GM19351 (cell line): ENCODE results near the gene HRH3.

Experiments used
- ATAC-seq: cut with Tn5 transposase; IDR thresholded peaks from one replicate; pipeline ENCODE4 v1.9.1; 2021; ENCODE audit warnings: mild to moderate bottlenecking, moderate library complexity; ENCODE audit not compliant: unreplicated experiment

HRH3 gene

DNA sequence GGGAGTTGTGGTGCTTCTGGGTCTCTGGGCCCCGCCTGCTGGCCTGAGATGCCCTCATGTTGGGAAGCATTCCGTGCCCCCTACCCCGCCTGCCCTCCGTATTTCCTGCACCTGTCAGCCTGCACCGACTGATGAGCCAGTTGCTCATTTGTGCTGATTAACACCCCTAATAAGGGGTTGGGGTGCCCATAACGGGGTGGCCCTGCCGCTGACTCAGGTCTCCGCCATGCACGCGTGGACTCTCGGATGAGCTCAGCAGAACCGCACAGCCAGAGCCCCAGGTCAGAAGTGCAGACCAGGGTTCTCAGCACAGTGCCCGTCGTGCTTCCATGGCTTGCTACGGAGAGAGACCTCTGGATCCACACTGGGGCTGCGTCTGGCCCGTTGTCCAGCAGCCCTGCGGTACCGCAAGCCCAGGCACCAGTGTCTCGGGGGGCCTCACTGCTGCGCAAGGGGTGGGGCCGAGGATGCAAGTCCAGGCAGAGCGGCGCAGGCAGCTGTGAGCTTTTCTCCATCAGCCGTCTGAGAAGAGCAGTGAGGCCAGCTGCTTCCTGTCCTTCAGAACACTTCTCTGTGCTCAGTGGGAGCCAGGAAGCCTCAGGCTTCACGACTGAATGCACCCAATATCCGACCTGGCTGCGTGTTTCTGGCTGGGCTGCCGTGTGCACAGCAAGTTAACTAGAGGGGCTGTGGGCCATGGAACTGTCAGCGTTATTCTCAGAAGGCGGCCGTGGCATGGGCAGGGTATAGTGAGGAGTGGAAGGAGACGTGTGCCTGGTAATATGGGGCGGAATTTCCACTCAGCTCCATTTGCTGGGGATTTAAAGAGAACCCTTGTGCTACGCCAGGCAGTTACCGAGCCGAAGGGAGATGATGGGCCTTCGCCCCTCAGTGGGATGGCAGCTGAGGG lies 18.6 kb downstream of the HRH3 start:
- peak; percentile 90 for ATAC-seq

GRCh38 chr20:62200491-62201172 lies 19.4 kb downstream of the HRH3 start:
- no peak for ATAC-seq

DNA sequence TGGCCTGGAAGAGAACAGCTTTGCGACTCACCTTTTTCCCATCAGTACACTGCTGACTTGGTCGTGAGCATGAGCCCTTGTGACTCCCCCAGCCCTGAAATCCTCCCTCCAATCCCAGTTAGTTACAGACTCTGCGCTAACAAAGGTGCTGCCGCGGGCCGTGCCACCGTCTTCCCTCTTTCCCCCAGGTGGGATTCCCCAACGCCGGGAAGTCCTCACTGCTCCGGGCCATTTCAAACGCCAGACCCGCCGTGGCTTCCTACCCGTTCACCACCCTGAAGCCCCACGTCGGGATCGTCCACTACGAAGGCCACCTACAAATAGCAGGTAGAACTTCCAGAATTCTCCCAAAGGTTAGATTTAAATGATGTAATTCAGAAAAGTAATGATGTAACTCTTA lies 21.1 kb downstream of the HRH3 start:
- ATAC-seq = no peak

- ATAC-seq = no peak
Observed at GRCh38 chr20:62198496-62198895, 21.6 kb downstream of the HRH3 start.

GRCh38 chr20:62197801-62198200 lies 22.3 kb downstream of the HRH3 start:
- ATAC-seq = no peak

GRCh38 chr20:62197311-62197710 lies 22.8 kb downstream of the HRH3 start:
- no peak for ATAC-seq

- no peak for ATAC-seq
Observed at GRCh38 chr20:62196286-62196685, 23.8 kb downstream of the HRH3 start.

GRCh38 chr20:62195736-62196135 lies 24.3 kb downstream of the HRH3 start:
- ATAC-seq = no peak

GRCh38 chr20:62195075-62195405 lies 25.0 kb downstream of the HRH3 start:
- no peak for ATAC-seq

GRCh38 chr20:62193079-62194025 lies 26.7 kb downstream of the HRH3 start:
- ATAC-seq = no peak

- no peak for ATAC-seq
Observed at GRCh38 chr20:62192635-62193034, 27.4 kb downstream of the HRH3 start.

DNA sequence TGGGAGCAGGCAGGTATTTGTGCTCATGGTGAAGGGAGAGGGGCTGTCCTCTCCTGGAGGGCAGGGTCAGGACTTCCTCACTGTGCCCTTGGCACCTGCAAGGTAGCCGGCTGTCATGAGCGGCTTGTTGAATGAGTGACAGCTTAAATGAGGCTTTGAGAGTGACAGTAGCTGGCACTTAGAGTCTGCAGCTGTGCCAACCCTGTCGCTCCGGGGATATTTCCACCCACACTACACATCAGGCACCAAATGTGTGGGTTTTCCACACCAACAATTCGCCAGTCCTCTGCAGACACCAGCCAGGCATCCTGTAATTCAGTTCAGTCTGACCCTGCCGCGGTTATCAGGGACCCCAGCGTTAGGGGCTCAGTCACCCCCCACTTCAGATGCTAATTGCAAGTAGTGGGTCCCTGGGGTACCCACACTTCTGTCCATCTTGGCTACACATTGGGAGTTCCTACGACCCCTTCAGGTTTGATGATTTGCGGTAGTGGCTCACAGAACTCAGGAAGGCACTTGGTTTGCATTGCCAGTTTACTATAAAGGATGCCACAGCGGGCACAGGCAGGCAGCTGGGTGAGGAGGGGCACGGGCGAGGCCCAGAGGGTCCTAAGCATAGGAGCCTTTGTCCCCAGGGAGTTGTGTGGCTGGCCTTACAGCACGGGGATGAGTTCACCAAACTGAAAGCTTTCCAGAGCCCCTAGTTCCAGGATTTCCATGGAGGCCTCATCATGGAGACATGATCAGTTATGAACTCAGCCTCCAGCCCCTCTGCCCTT lies 28.1 kb downstream of the HRH3 start:
- ATAC-seq = no peak

- ATAC-seq = no peak
Observed at GRCh38 chr20:62190639-62191411, 29.3 kb downstream of the HRH3 start.

DNA sequence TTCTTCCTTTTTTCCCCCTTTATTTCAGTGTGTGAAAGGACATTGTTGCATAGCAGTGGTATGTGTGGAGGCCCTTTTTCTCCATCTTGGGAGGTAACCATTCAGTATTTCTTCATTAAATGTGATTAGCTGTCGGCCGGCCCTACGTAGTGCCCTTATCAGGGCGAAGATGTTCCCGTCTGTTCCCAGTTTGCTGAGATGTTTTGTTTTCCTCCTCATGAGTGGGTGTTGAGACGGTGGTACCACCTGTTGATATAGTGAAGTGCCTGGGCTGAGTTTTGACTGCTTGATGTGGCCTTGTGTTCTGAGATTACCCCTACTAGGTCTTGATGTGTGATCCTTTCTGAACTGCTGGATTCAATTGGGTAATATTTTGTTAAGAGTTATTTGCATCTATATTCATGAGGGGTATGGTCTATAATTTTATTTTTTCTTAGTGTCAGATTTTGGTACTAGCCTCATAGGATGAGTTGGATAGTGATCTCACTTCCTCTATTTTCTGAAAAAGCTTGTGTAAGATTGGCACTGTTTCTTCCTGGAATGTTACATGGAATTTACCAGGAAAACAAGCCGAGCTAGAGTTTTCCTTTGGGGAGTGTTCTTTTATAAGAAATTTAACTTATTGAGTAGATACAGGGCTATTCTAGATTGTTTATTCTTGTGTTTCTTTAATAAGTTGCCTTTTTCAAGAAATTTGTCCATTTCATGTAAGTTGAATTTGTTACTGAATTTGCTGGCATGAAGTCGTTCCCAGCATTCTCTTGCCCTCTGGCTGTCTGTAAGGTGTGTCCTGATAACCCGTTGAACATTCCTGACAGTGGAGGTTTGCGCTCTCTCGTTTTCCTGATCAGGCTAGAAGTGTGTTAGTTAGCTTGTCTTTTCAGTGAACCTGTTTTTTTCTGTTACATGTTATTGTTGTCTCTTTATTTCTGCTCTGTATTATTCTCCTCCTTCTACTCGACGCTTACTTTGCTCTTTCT lies 32.9 kb downstream of the HRH3 start:
- ATAC-seq = no peak

DNA sequence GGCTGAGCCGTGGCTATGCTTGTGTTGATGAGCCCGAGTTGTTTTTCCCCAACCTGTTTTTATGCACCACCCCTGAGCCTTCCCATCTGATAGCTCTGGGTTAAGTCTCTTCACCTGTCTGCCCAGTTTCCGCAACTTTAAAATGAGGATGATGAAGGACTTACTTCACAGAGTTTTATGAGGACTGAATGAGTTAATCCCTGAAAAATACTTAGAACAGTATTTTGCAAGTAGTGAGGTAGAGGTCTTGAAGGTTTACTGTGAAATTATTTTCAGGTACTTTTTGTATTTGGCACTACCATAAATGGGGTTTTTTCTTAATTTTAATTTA lies 34.0 kb downstream of the HRH3 start:
- no peak for ATAC-seq

- no peak for ATAC-seq
Observed at GRCh38 chr20:62183426-62184142, 36.5 kb downstream of the HRH3 start.

GRCh38 chr20:62182469-62183425 lies 37.3 kb downstream of the HRH3 start, which contains the start of gene MTG2:
TSS of gene MTG2 (plus strand) at chr20:62183028. CDS start at chr20:62193421, 10,393 bp downstream.
- ATAC-seq = peak; percentile 92
